Upper lobe of left lung (tissue), 6 donors: ENCODE measurements around the gene RACK1. TPM values are rescaled to one million over a fixed set of nuclear protein-coding genes. Genes with fewer than 3 reads are reported as not detected.

Experiments used
- ATAC-seq, 2 donors: fragments of 200-7000 bp; cut with Tn5 transposase; one replicate each; pipeline ENCODE4 v1.9.1; 2022; ENCODE audit warnings: mild to moderate bottlenecking in 2 of 2, moderate library complexity in 2 of 2; ENCODE audit not compliant: low FRiP score in 2 of 2
- DNase-seq, 2 donors: peaks; one replicate each; pipeline ENCODE4 v3.0.0-alpha.2; 2019 to 2020
- H3K27ac ChIP-seq, 4 donors: fragments of 200-600 bp; sonication (generic); one replicate each; pipeline ENCODE4 v1.5.1; 2016 to 2019
- H3K27me3 ChIP-seq, 4 donors: fragments of 200-600 bp; sonication (generic); one replicate each; pipeline ENCODE4 v1.5.1; 2017 to 2019
- H3K36me3 ChIP-seq, 4 donors: fragments of 200-600 bp; sonication (generic); one replicate each; pipeline ENCODE4 v1.5.1; 2016 to 2019
- H3K4me1 ChIP-seq, 4 donors: fragments of 200-600 bp; sonication (generic); one replicate each; pipeline ENCODE4 v1.5.1; 2018 to 2019
- H3K4me3 ChIP-seq, 4 donors: fragments of 200-600 bp; sonication (generic); one replicate each; pipeline ENCODE4 v1.5.1; 2017 to 2019; ENCODE audit warnings: mild to moderate bottlenecking in 2 of 4, moderate library complexity in 1 of 4
- H3K9me3 ChIP-seq, 4 donors: fragments of 200-600 bp; sonication (generic); one replicate each; pipeline ENCODE4 v1.5.1; 2018 to 2019
- CTCF ChIP-seq, 6 experiments: fragments of 450-650 bp in 4 of 6; fragments of 200-600 bp in 2 of 6; sonication (generic) in 2 of 6; IDR thresholded peaks; one replicate each; pipeline ENCODE4 v1.5.1; 2016 to 2019; ENCODE audit warnings: antibody characterized with exemption in 6 of 6
- EP300 ChIP-seq, 4 donors: sonication (generic); formaldehyde crosslinking; IDR thresholded peaks; one replicate each; pipeline ENCODE4 v1.5.1; 2017; ENCODE audit warnings: antibody characterized with exemption in 4 of 4, control low read depth in 2 of 4
- POLR2A ChIP-seq, 4 donors: fragments of 450-650 bp; IDR thresholded peaks; one replicate each; pipeline ENCODE4 v1.5.1; 2016 to 2017; ENCODE audit warnings: antibody characterized with exemption in 4 of 4, mild to moderate bottlenecking in 2 of 4
- POLR2AphosphoS5 ChIP-seq, 2 donors: sonication (generic); formaldehyde crosslinking; IDR thresholded peaks; one replicate each; pipeline ENCODE4 v1.5.1; 2017; ENCODE audit warnings: antibody characterized with exemption in 2 of 2
- WGBS, 2 donors: methylation state at CpG; one replicate each; pipeline ENCODE4 v1.1.5; 2017 to 2018; 5-methylcytosine and 5-hydroxymethylcytosine counted together
- total RNA-seq, 6 donors: library from RNA; depleted of rRNA in 4 of 6; stranded (reverse); fragments of >200 nt in 4 of 6; gene quantifications; one replicate each; pipeline versions ENCODE4 v1.1.0 to v1.2.1, GENCODE V29; 2016 to 2021
- donor health status: DM: no; HTN: no; CAD: no; lungs with moderate emphysema.
- donor health status: DM: no; HTN: yes; CAD: no; lungs with severe emphysema.

Gene RACK1
- total RNA-seq, 6 donors from 2014 or later: 801 to 1,863 (median 1,196) TPM

- ATAC-seq (no peak), DNase-seq (no peak)
- WGBS, 2 donors: 65 to 87% methylated on average over 4 of the region's 4 CpGs
- Histone ChIP-seq H3K4me3 (peak overlapping the region in 3 of 4 donors; percentile 75 to 86 (median 84)), H3K27ac (peak overlapping the region; percentile 70 to 98 (median 94)), H3K4me1 (peaks cover 46 to 74% (median 56%) of the 10 kb centered on the region in 4 donors), H3K27me3 (no peaks in the 10 kb centered on the region), H3K36me3 (peaks cover 0 to 10% (median 2%) of the 10 kb centered on the region in 4 donors), H3K9me3 (no peaks in the 10 kb centered on the region)
- TF ChIP-seq POLR2A (IDR thresholded peaks at IDR 0.05) (no peak), CTCF (IDR thresholded peaks at IDR 0.05) (no peak), POLR2AphosphoS5 (IDR thresholded peaks at IDR 0.05) (no peak), EP300 (IDR thresholded peaks at IDR 0.05) (no peak)
Observed at GRCh38 chr5:181248277-181248676, 4.6 kb upstream of the RACK1 start.

- TF ChIP-seq POLR2AphosphoS5 (IDR thresholded peaks at IDR 0.05): peak; percentile 87 to 93
- TF ChIP-seq POLR2A (IDR thresholded peaks at IDR 0.05): peak in 3 of 4 donors; percentile 36 to 78 (median 65)
- peak in 1 of 4 donors; percentile 60 for TF ChIP-seq EP300 (IDR thresholded peaks at IDR 0.05)
- no peak for TF ChIP-seq CTCF (IDR thresholded peaks at IDR 0.05)
- Histone ChIP-seq H3K9me3 (no peaks in the 10 kb centered on the region), H3K4me1 (peaks cover 55 to 74% (median 65%) of the 10 kb centered on the region in 4 donors), H3K27ac (peak overlapping the region; percentile 93 to 99 (median 96)), H3K4me3 (peak overlapping the region; percentile 75 to 86 (median 83)), H3K36me3 (peaks cover 7 to 10% (median 7%) of the 10 kb centered on the region in 4 donors), H3K27me3 (no peaks in the 10 kb centered on the region)
- WGBS, 2 donors: 0% methylated on average over 42 to 53 of the region's 55 CpGs
- ATAC-seq (peak; percentile 92 to 93), DNase-seq (peak; percentile 91 to 97)
Observed at GRCh38 chr5:181246276-181247049, 2.8 kb upstream of the RACK1 start.

GRCh38 chr5:181245427-181246275 is 1.9 kb upstream of the RACK1 start:
- Histone ChIP-seq H3K4me3 (peak overlapping the region; percentile 75 to 86 (median 83)), H3K27ac (peak overlapping the region; percentile 93 to 99 (median 96)), H3K36me3 (peaks cover 15 to 18% (median 15%) of the 10 kb centered on the region in 4 donors), H3K9me3 (no peaks in the 10 kb centered on the region), H3K27me3 (no peaks in the 10 kb centered on the region), H3K4me1 (peaks cover 61 to 73% (median 68%) of the 10 kb centered on the region in 4 donors)
- ATAC-seq: no peak
- 38 to 62% methylated on average over 22 to 33 of the region's 34 CpGs for WGBS, 2 donors
- DNase-seq: peak in 1 of 2 donors; percentile 38
- no peak for TF ChIP-seq POLR2AphosphoS5 (IDR thresholded peaks at IDR 0.05)
- TF ChIP-seq EP300 (IDR thresholded peaks at IDR 0.05): no peak
- no peak for TF ChIP-seq POLR2A (IDR thresholded peaks at IDR 0.05)
- TF ChIP-seq CTCF (IDR thresholded peaks at IDR 0.05): no peak

GRCh38 chr5:181243018-181243563 is 615 bp downstream of the RACK1 start:
- H3K4me1 ChIP-seq: peaks cover 41 to 58% (median 46%) of the 10 kb centered on the region in 4 donors

More at GRCh38 chr5:181243018-181243563, 615 bp downstream of the RACK1 start:
- Histone ChIP-seq H3K27me3 (no peaks in the 10 kb centered on the region), H3K27ac (peak overlapping the region; percentile 93 to 99 (median 96)), H3K36me3 (peaks cover 39 to 44% (median 41%) of the 10 kb centered on the region in 4 donors), H3K4me3 (peak overlapping the region; percentile 58 to 87 (median 70)), H3K9me3 (no peaks in the 10 kb centered on the region)
- 0 to 1% methylated on average over 6 to 25 of the region's 25 CpGs for WGBS, 2 donors
- ATAC-seq (peak in 1 of 2 donors; percentile 1), DNase-seq (no peak)
- no peak for TF ChIP-seq EP300 (IDR thresholded peaks at IDR 0.05)
- no peak for TF ChIP-seq CTCF (IDR thresholded peaks at IDR 0.05)
- no peak for TF ChIP-seq POLR2AphosphoS5 (IDR thresholded peaks at IDR 0.05)
- TF ChIP-seq POLR2A (IDR thresholded peaks at IDR 0.05): no peak
